GM12878 (cell line): ENCODE results near the gene C9. TPM values are rescaled to one million over a fixed set of nuclear protein-coding genes. Genes with fewer than 3 reads are reported as not detected.

Experiments
- ATAC-seq: fragments of 200-7000 bp; cut with Tn5 transposase; 3 replicates; pipeline ENCODE4 v1.9.1; 2020; ENCODE audit warnings: mild to moderate bottlenecking, moderate library complexity
- BruUV-seq: library from RNA; stranded (reverse); fragments of 400-500 nt; replicated peaks from 2 replicates; lab custom pipeline; 2021; lab: Mats Ljungman, UMichigan
- CTCF ChIA-PET: fragments of 300-600 bp; sonication (Branson Sonifier 250); formaldehyde crosslinking; extraction: SDS; loops from one replicate; lab custom pipeline; 2021; ENCODE audit warnings: inconsistent platforms; lab: Yijun Ruan, JAX
- POLR2A ChIA-PET: fragments of 350-600 bp; formaldehyde crosslinking; extraction: SDS; loops from one replicate; lab custom pipeline; 2021; ENCODE audit warnings: inconsistent platforms; lab: Charles Lee
- RAD21 ChIA-PET: fragments of 300-600 bp; sonication (Branson Sonifier 250); formaldehyde crosslinking; loops from one replicate; lab custom pipeline; 2023; ENCODE audit warnings: antibody characterized with exemption; ENCODE audit not compliant: unreplicated experiment; lab: Charles Lee
- SMC1A ChIA-PET: fragments of 300-600 bp; sonication (Branson Sonifier 250); formaldehyde crosslinking; loops from one replicate; lab custom pipeline; 2023; ENCODE audit not compliant: unreplicated experiment, uncharacterized antibody; lab: Charles Lee
- DNase-seq: peaks from one replicate; pipeline ENCODE4 v3.0.0-alpha.2; 2011; ENCODE audit warnings: low read depth, low spot score
- FAIRE-seq: peaks from 3 replicates; lab custom pipeline; 2011; peaks lifted over from hg19 to GRCh38; lab: Jason Lieb, UNC
- H2AFZ ChIP-seq: 2 replicates; pipeline ENCODE4 v1.6.0; 2011; ENCODE audit warnings: low read depth, low read length, control low read depth; ENCODE audit not compliant: control insufficient read depth
- H3K27ac ChIP-seq: 2 replicates; pipeline ENCODE4 v1.5.1; 2011; ENCODE audit warnings: control low read depth; ENCODE audit not compliant: control insufficient read depth, insufficient read depth
- H3K27me3 ChIP-seq, 2 experiments: replicated peaks in 1 of 2; 2 replicates each; pipeline versions ENCODE4 v1.6.0 to v1.6.1; 2011; ENCODE audit warnings: low read length in 1 of 2; ENCODE audit not compliant: control insufficient read depth in 2 of 2, insufficient read depth in 2 of 2
- H3K36me3 ChIP-seq, 2 experiments: 2 replicates each; pipeline ENCODE4 v1.5.1; 2011; ENCODE audit warnings: low read length in 1 of 2; ENCODE audit not compliant: control insufficient read depth in 2 of 2, insufficient read depth in 2 of 2
- H3K4me1 ChIP-seq: 2 replicates; pipeline ENCODE4 v1.6.1; 2011; ENCODE audit warnings: mild to moderate bottlenecking, low read length, moderate library complexity, mixed read lengths; ENCODE audit not compliant: control insufficient read depth, insufficient read depth
- H3K4me2 ChIP-seq: 2 replicates; pipeline ENCODE4 v1.6.0; 2011; ENCODE audit warnings: control low read depth; ENCODE audit not compliant: control insufficient read depth, insufficient read depth
- H3K4me3 ChIP-seq: fragments of 200-600 bp; sonication (generic); 2 replicates; pipeline ENCODE4 v1.5.1; 2016
- H3K79me2 ChIP-seq: 2 replicates; pipeline ENCODE4 v1.6.0; 2011; ENCODE audit warnings: low read length; ENCODE audit not compliant: control insufficient read depth, insufficient read depth
- H3K9ac ChIP-seq: 2 replicates; pipeline ENCODE4 v1.8.0; 2011; ENCODE audit warnings: low read length, control low read depth, mixed read lengths; ENCODE audit not compliant: control insufficient read depth, insufficient read depth
- H3K9me3 ChIP-seq: replicated peaks from 3 replicates; pipeline ENCODE4 v1.5.1; 2011; ENCODE audit warnings: mild to moderate bottlenecking, low read length; ENCODE audit not compliant: control insufficient read depth, insufficient read depth
- H4K20me1 ChIP-seq: 2 replicates; pipeline ENCODE4 v1.6.0; 2011; ENCODE audit not compliant: control insufficient read depth, insufficient read depth
- BCL11A ChIP-seq: IDR thresholded peaks from 2 replicates; pipeline ENCODE4 v1.6.1; 2011; ENCODE audit warnings: low read depth, low read length
- CEBPZ ChIP-seq: fragments of 150-350 bp; IDR thresholded peaks from 2 replicates; pipeline ENCODE4 v1.6.1; 2016; ENCODE audit warnings: low read depth, low read length
- E2F8 ChIP-seq: fragments of 450-650 bp; IDR thresholded peaks from 2 replicates; pipeline ENCODE4 v1.6.1; 2018; ENCODE audit warnings: mild to moderate bottlenecking, low read depth, moderate library complexity; ENCODE audit not compliant: partially characterized antibody
- IKZF2 ChIP-seq, 2 experiments: fragments of 450-650 bp; IDR thresholded peaks; 2 replicates each; pipeline ENCODE4 v1.6.1; 2017; ENCODE audit warnings: mild to moderate bottlenecking in 2 of 2, moderate library complexity in 2 of 2
- JUND ChIP-seq: IDR thresholded peaks from 2 replicates; pipeline ENCODE4 v1.6.1; 2012; ENCODE audit warnings: low read depth, mild to moderate bottlenecking, low read length, improper control_type of control experiment, moderate library complexity
- MTA2 ChIP-seq: fragments of 450-650 bp; IDR thresholded peaks from 2 replicates; pipeline ENCODE4 v1.6.1; 2016; ENCODE audit warnings: low read depth, mild to moderate bottlenecking, moderate library complexity
- NR2F1 ChIP-seq: fragments of 450-650 bp; conservative IDR thresholded peaks from 2 replicates; pipeline ENCODE4 v1.6.1; 2017; ENCODE audit warnings: mild to moderate bottlenecking
- PAX5 ChIP-seq: IDR thresholded peaks from 2 replicates; pipeline ENCODE4 v1.6.1; 2011; ENCODE audit warnings: low read depth, low read length, borderline replicate concordance
- RELB ChIP-seq: fragments of 450-650 bp; IDR thresholded peaks from 2 replicates; pipeline ENCODE4 v1.6.1; 2017; ENCODE audit warnings: low read depth, mild to moderate bottlenecking, moderate library complexity
- RUNX3 ChIP-seq: IDR thresholded peaks from 2 replicates; pipeline ENCODE4 v1.6.1; 2012; ENCODE audit warnings: low read length, inconsistent platforms
- SIX5 ChIP-seq: IDR thresholded peaks from 2 replicates; pipeline ENCODE4 v1.6.1; 2011; ENCODE audit warnings: mild to moderate bottlenecking, low read depth, low read length, moderate library complexity; ENCODE audit not compliant: severe bottlenecking
- WRNIP1 ChIP-seq: IDR thresholded peaks from 2 replicates; pipeline ENCODE4 v1.6.1; 2011; ENCODE audit warnings: low read depth, low read length, improper control_type of control experiment, borderline replicate concordance
- ZBED1 ChIP-seq: IDR thresholded peaks from 2 replicates; pipeline ENCODE4 v1.6.1; 2016; ENCODE audit warnings: borderline replicate concordance
- WGBS: methylation state at CpG from one replicate; pipeline ENCODE4 v1.1.6; 2016; ENCODE audit warnings: low lambda C conversion rate; ENCODE audit not compliant: insufficient replicate concordance, insufficient coverage; ENCODE audit errors: missing lambda C conversion rate; 5-methylcytosine and 5-hydroxymethylcytosine counted together
- in situ Hi-C: fragments of 300-500 bp; cut with MboI; formaldehyde crosslinking; loops from 9 replicates; pipeline ENCODE4 v1.14.3; 2018; ENCODE audit warnings: mixed read lengths
- intact Hi-C: fragments of 100-400 bp; cut with micrococcal nuclease; formaldehyde crosslinking; loops from one replicate; pipeline ENCODE4 v1.14.2; 2022; ENCODE audit not compliant: unreplicated experiment
- polyA plus RNA-seq, 11 experiments: library from polyadenylated mRNA; depleted of rRNA in 4 of 11; unstranded in 6 of 11; stranded (reverse) in 5 of 11; fragments of >200 nt; fragmentation: Nextera tagmentation in 4 of 11; fragmentation: Illumina TruSeq in 1 of 11; extraction: Ambion mirVana in 4 of 11; extraction: Trizol in 1 of 11; gene quantifications; 1 replicate in 1 of 11; 2 replicates in 10 of 11; pipeline versions ENCODE4 v1.2.1 to v1.2.3, GENCODE V29; 2011 to 2016; ENCODE audit warnings: inconsistent platforms in 2 of 11, missing spikeins in 2 of 11, low read depth in 1 of 11
- total RNA-seq, 4 experiments: library from RNA; depleted of rRNA in 3 of 4; stranded (reverse); fragments of >200 nt in 3 of 4; fragmentation: Illumina TruSeq in 1 of 4; extraction: Trizol in 1 of 4; gene quantifications; 2 replicates each; pipeline versions ENCODE4 v1.2.1 to v1.2.3, GENCODE V29; 2013 to 2021

Gene C9
- total and polyA plus RNA-seq, 10 of the 15 experiments (the other 5 are each of a cell fraction or from before 2014, with no cell fraction given), result 0.54 TPM; not detected in 9

- TF ChIP-seq JUND, result no peak
- TF ChIP-seq, all 136 proteins: peak for 0
Observed at GRCh38 chr5:39341896-39342295, 22.4 kb downstream of the C9 start (continued).

GRCh38 chr5:39340506-39340905 is 23.8 kb downstream of the C9 start:
- no peaks in the 10 kb centered on the region for H3K27me3 ChIP-seq
- H3K4me2 ChIP-seq, result no peak overlapping the region
- in situ Hi-C loops, result no loop called here
- intact Hi-C loops, result no loop called here
- no peaks in the 10 kb centered on the region for H3K4me1 ChIP-seq
- SMC1A ChIA-PET, result no interaction called here
- 0% methylated on average over 1 of the region's 1 CpG for WGBS
- RAD21 ChIA-PET, result no interaction called here
- H4K20me1 ChIP-seq, result no peaks in the 10 kb centered on the region
- FAIRE-seq (no peak), ATAC-seq (no peak), DNase-seq (no peak)
- BruUV-seq, result no TSS peak
- H3K9ac ChIP-seq, result no peak overlapping the region
- no peaks in the 10 kb centered on the region for H3K9me3 ChIP-seq
- no peak overlapping the region for H3K27ac ChIP-seq
- H3K79me2 ChIP-seq, result no peaks in the 10 kb centered on the region
- POLR2A ChIA-PET, result no interaction called here
- no peaks in the 10 kb centered on the region for H3K36me3 ChIP-seq
- no peak overlapping the region for H3K4me3 ChIP-seq
- CTCF ChIA-PET, result interaction anchor here (1.5 kb wide), 1 partner anchor 36 kb away, joined by 4 read pairs; no protein-coding TSS in a partner anchor
- H2AFZ ChIP-seq, result no peak overlapping the region
- TF ChIP-seq PAX5 (no peak), WRNIP1 (no peak), RELB (no peak), BCL11A (no peak), CEBPZ (no peak), RUNX3 (no peak), ZBED1 (no peak), SIX5 (no peak), NR2F1 (no peak), IKZF2 (IDR thresholded peaks at IDR 0.05) (no peak), MTA2 (no peak), E2F8 (no peak)
